GM19193 (cell line): ENCODE results near the gene CALHM1.

ENCODE experiments used
- POLR2A ChIP-seq: IDR thresholded peaks from 4 replicates; pipeline ENCODE4 v1.6.1; 2011; ENCODE audit not compliant: insufficient read depth, insufficient read length; ENCODE audit errors: extremely low read depth

The CALHM1 gene

GRCh38 chr10:103449208-103450144, 9.2 kb downstream of the CALHM1 start:
- TF ChIP-seq POLR2A: no peak

- no peak for TF ChIP-seq POLR2A
These were observed 10.0 kb downstream of the CALHM1 start for GRCh38 chr10:103448746-103449145.

GRCh38 chr10:103447187-103447586, 11.5 kb downstream of the CALHM1 start:
- TF ChIP-seq POLR2A: no peak

- TF ChIP-seq POLR2A: no peak
These were observed 12.7 kb downstream of the CALHM1 start for GRCh38 chr10:103445767-103446567.

GRCh38 chr10:103445366-103445765, 13.3 kb downstream of the CALHM1 start:
- no peak for TF ChIP-seq POLR2A

- TF ChIP-seq POLR2A: no peak
These were observed 14.2 kb downstream of the CALHM1 start for GRCh38 chr10:103444478-103444877.

GRCh38 chr10:103443475-103444185, 15.1 kb downstream of the CALHM1 start:
- no peak for TF ChIP-seq POLR2A

GRCh38 chr10:103442031-103442461, 16.7 kb downstream of the CALHM1 start:
- no peak for TF ChIP-seq POLR2A

GRCh38 chr10:103441611-103442010, 17.1 kb downstream of the CALHM1 start:
- no peak for TF ChIP-seq POLR2A

- no peak for TF ChIP-seq POLR2A
These were observed 17.5 kb downstream of the CALHM1 start for GRCh38 chr10:103441206-103441605.

- no peak for TF ChIP-seq POLR2A
These were observed 18.3 kb downstream of the CALHM1 start for GRCh38 chr10:103440416-103440815.

GRCh38 chr10:103439776-103440175, 18.9 kb downstream of the CALHM1 start:
- TF ChIP-seq POLR2A: no peak

GRCh38 chr10:103433858-103434257, 24.8 kb downstream of the CALHM1 start:
- TF ChIP-seq POLR2A: no peak

GRCh38 chr10:103431902-103432301, 26.8 kb downstream of the CALHM1 start:
- TF ChIP-seq POLR2A: no peak

GRCh38 chr10:103429647-103430046, 29.1 kb downstream of the CALHM1 start:
- TF ChIP-seq POLR2A: no peak

- no peak for TF ChIP-seq POLR2A
These were observed 29.6 kb downstream of the CALHM1 start for GRCh38 chr10:103428989-103429643.
